ENCODE results near the gene CASD1.

CASD1 gene

GRCh38 chr7:94514140-94514889, 4.7 kb downstream of the CASD1 start:
- peak; percentile 88 for DNase-seq

DNA sequence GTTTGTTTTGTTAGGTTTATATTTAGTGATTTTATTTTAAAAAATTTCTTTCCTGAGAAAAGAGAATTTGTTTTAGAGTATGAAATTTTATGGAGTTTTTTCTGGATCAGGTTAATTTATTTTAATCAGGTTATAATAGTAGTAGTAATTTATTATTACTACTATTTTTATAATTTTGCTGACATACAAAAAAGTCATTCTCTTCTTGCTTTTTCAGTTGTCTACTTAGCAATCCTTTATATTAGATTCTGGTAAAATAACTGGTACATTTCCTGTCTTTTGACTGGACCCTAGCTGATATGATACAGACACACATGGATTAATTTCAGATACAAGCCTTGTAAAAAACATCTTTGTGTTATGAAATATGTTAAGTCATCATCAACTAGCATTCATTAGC, 5.3 kb downstream of the CASD1 start:
- DNase-seq: peak; percentile 70

- DNase-seq: no peak
Observed at GRCh38 chr7:94525923-94526322, 16.3 kb downstream of the CASD1 start.

DNA sequence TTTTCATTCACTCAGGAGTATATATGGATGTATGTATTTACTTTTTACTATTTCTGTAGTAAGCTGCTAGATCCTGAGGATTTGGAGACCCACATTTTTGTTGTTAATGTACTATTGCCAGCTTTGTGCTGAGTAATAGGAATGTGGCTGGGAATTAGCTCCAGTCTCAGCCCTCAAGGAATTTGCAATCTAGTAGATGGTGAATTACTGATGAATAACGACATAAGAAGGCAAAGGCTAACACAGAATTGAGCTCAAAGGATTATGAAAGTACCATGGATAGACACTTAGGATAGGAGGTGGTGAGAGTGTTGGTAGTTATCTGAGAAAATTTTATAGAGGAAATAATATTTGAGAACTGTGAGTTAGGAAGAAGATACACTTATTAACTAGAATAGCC, 19.9 kb downstream of the CASD1 start:
- DNase-seq: no peak

GRCh38 chr7:94530109-94530508, 20.5 kb downstream of the CASD1 start:
- DNase-seq: no peak

DNA sequence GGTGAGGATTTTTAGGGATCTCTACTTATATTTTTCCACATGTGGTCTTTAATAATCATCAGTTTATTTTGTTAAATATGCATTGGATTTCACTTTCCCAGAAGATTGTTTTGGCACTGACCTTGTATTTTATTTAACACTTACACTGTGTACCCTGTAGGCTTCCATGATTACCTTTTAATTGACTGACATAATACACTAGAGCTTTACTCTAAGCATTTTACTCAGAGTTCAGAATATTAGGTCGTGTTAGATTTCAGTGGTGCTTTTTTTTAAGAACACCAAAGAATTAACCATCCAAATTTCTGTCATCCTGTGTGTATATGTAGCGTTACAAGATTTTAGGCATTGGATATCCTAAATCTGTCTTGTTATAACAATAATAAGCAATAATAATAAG, 23.1 kb downstream of the CASD1 start:
- DNase-seq: no peak

- no peak for DNase-seq
Observed at GRCh38 chr7:94540428-94540827, 30.8 kb downstream of the CASD1 start.

DNA sequence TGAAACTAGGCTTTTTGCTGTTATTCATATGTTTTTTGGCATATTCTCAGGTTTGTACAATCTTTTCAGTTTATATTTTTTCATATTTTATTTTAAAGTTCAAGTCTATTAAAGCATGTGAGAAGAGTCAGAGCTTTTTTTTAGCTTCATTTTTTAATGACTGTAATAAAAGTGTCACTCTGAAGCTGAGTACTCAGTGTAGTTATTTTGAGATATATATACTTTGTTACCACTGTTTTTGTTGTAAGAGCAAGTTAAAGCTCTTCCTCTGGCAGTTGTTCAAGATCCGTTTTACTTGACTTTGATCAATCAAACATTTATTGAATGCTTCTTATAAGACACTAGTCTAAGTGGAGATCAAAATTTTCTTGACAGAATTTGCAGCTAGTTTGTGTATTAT, 37.5 kb downstream of the CASD1 start:
- no peak for DNase-seq

- no peak for DNase-seq
Observed at GRCh38 chr7:94556028-94556427, 46.4 kb downstream of the CASD1 start.

DNA sequence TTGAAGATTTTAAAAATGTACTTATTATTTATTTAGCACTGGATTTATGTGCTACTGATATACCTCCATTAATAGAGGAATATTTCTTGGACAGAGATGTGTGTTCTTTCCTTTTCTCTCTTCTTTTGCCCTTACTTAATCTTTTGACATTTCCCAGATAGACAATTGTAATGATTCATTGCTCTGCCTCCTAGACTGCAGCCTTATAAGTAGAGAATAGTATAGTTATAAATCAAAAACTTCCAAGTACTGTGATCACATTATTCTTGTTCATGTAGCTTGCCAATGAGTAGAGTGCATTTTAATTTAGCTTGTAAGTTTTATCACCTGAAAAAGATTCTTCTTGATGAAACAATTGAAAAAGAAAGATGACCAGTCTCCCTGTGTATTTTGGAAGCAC, 47.6 kb downstream of the CASD1 start:
- DNase-seq: no peak

DNA sequence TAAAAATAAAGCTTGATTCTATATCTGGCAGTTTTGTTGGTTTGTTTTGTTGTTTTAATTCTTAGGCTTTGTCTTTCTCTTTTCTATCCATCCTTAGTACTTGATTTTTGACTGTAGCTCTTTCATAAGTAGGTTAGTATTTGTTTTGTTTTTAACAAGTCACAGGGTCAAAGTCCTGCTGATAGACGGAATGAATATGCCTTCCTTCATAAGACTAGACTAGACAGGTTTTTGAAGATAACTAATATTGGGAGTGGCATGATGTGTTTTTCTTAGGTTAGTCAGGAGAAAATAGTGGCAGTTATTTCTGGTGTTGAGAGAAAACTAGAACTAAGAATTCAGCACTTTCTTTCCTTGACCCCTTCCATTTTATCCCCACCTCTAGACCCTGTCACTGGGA, 50.4 kb downstream of the CASD1 start:
- no peak for DNase-seq

DNA sequence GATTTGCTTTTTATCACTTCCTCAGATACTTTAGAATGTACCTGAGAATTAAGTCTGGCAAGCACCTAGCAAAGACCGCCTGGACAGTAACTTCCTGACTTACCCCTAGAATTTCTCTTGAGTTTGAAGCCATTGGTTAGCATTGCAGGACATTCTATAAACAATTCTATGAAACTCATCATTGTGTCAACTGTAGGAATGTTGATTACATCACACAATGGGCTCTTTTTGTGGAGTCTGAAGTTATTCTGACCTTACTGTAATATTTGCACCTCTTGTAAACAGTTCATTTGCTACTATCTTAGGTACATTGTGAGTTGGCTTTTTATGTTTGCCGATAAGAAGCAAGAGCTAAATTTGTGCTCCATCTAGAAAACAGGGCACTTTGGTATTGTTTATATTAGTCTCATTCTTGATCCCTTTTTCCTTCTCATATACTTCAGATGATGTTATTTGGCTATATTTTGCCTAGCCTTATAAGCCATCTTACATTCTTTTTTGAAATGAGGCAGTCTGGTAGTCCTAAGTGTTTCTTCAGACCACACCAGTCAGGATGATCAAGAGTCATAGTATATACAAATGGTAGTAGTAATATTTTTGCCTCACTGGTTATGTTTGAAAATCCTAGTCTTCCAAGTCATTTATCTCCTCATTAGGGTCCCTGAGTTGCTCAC, 52.4 kb downstream of the CASD1 start:
- no peak for DNase-seq

DNA sequence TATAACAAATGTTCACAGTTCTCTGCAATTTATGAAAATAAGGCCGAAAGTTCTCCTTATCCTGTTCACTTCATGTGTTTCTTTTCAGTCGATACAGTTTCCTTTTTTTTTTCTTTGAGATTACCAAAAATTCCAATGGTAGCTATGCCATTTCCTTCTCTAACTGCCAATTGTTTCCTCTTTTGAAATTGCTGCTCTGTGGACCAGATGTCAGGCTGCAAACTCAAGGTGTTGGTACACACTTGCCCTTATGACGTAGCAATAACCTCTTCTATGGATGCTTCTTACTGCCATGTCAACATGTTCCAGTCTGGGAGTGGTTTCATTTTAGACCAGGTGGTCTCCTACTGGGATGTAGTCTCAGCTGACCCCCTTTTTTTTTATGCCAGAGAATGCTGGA, 52.9 kb downstream of the CASD1 start:
- no peak for DNase-seq

DNA sequence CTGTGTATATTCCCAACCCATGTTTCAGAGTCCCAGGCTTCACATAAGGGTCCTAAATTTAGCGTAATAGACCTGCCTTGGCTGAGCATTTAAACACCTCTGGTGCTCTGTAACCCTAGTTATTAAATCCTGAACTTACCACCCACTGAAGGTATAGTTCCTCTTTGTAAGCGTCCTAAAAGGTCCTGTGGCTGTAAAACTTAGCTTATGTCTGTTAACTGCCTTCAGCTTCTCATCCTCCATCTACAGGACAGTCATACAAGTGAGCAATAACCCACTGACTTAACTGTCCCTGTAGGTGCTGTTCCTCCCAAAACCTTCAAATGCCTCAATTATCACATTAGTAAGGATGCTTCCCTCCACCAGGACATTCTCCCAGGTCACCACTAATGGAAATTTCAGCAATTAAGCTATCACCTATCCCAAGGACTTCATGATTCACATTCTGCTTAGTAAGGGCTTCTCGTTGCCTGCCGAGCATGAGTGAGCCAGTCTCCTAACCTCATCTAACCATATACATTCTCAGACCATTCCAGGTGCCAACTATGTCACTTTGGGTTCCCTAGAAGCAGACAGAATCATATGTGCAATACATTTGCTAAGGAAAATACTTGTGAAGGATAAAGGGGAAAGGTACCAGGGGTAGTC, 55.8 kb downstream of the CASD1 start:
- DNase-seq: no peak

GRCh38 chr7:94567396-94567795, 57.8 kb downstream of the CASD1 start:
- no peak for DNase-seq

DNA sequence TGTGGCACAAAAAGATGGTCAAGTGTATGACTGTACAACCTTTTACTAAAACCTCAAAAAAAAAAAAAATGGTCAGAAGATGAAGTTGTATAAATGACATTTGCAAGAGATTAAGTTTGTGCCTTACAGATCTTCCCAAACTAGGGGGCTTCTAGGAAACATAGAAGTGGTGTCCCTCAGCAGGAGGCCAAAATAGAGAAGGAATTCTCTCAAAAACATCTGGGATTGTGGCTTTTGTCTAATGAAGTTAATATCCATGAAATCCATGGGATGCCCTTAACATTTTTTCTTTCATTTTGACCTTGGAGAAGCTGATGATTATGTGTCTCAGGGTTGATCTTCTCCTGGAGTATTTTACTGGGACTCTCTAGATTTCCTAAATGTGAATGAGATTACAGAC, 62.2 kb downstream of the CASD1 start:
- no peak for DNase-seq

DNA sequence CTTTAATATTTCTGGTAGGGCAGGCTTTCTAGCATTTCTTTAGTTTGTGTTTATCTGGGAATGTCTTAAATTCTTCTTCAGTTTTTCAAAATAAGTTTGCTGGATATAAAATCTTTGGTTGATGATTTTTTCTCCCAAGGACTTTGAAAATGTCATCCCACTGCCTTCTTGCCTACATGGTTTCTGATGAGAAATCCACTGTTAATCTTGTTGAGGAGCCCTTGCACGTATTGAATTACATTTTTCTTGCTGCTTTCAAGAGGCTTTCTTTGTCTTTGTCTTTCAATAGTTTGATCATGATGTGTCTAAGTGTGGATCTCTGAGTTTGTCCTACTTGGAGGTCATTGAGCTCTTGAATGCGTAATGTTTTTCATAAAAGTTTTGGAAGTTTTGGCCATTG, 66.0 kb downstream of the CASD1 start:
- no peak for DNase-seq

GRCh38 chr7:94576316-94576715, 66.7 kb downstream of the CASD1 start:
- no peak for DNase-seq

DNA sequence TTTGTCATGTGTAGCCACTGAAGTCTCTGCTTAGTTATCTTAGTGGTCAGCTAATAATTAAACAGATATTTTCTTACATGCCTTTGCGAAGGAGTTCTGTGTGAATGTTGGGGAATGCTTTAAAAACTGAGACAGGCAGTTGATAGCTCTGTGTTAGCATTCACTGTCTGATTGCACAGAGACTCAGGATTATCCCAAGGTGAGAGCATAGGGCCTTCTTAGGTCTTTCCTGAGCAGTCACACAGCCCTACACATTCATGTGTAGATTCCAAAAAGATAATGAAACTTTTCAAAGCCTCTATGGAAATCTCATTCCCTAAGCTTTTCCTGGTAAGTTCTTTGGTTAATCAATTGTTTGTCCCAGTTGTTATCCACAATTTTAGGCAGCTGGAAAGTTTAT, 67.7 kb downstream of the CASD1 start:
- no peak for DNase-seq

GRCh38 chr7:94578614-94579013, 69.0 kb downstream of the CASD1 start:
- DNase-seq: no peak

- no peak for DNase-seq
Observed at GRCh38 chr7:94579470-94579869, 69.9 kb downstream of the CASD1 start.

- DNase-seq: no peak
Observed at GRCh38 chr7:94580601-94581000, 71.0 kb downstream of the CASD1 start.

DNA sequence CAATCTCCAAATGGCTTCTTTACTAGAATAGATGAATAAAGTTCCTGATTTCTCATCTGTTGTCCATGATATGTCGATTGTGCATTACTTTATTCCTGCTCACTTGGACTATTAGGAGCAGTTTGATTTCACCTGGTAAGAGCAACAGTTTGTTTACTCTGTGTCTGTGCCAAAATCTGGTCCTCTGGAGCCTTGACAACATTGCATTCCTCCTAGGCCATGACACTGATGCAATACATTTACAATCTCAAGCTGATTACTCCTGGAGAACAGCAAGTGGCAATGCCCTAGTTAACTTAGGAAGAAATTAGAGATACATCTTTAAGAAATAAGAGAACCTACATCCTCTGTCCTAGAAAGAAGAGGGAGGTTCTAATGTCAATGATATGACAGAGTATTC, 74.5 kb downstream of the CASD1 start:
- DNase-seq: peak; percentile 53

DNA sequence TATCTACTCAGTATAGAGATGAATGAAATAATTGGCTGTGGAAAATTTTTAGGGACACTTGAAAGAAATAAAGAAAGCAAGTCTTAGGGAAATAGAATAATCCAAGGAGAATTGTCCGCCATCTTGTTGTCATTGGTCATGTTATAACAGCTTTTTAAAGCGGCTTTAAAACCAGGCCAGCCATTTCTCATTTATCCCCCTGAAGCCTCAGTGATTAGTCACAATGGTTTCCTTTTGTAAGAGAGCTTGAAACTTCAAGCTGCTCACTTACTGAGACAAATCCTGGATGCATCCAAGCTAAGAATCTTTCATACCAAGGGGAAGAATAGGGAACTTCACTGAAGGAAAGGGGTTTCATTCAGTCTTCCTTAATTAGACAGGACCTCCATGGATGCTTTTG, 78.5 kb downstream of the CASD1 start:
- DNase-seq: no peak

Data from NCI-H1092 treated with DMSO at 0.1 percent for 48 hours (cell line).